A673 (cell line): ENCODE measurements around the gene CELSR1.

ENCODE experiments used
- CTCF ChIP-seq: fragments of 300-800, 200-600 bp; sonication (generic); conservative IDR thresholded peaks from 2 replicates; pipeline ENCODE4 v1.5.1; 2017; ENCODE audit warnings: low read depth, mild to moderate bottlenecking, antibody characterized with exemption, low read length, moderate library complexity, mixed read lengths
- EZH2 ChIP-seq: fragments of 200-600 bp; sonication (generic); IDR thresholded peaks from 2 replicates; pipeline ENCODE4 v1.6.1; 2017; ENCODE audit warnings: borderline replicate concordance, low read depth, mild to moderate bottlenecking, mixed read lengths, antibody characterized with exemption, low read length; ENCODE audit not compliant: poor library complexity, severe bottlenecking

- TF ChIP-seq CTCF (no peak), EZH2 (no peak)
These were observed 147.2 kb downstream of the CELSR1 start for GRCh38 chr22:46390105-46390651.
